ENCODE data around the gene ASB11.

ASB11 gene

GRCh38 chrX:15269618-15270521 is 45.6 kb downstream of the ASB11 start, which contains the start of gene ASB9:
ASB9 (minus strand) TSS chrX:15270083; CDS start chrX:15269874, 209 bp downstream.
- no peak within 1 kb of the TSS for H3K4me3 Mint-ChIP-seq
- H3K9me3 Mint-ChIP-seq, result peaks cover 23% of the 10 kb centered on the region
- H3K36me3 Mint-ChIP-seq (ENCODE audit: low read depth), result no peaks in the 10 kb centered on the region
- H3K27me3 Mint-ChIP-seq (ENCODE audit: low read depth, poor library complexity), result no peaks in the 10 kb centered on the region
- DNase-seq, result peak; percentile 19
- peak within 1 kb of the TSS; percentile 20 for H3K27ac Mint-ChIP-seq
- TF ChIP-seq CTCF (IDR thresholded peaks at IDR 0.05), result no peak
- H3K4me1 Mint-ChIP-seq, result peaks cover 10% of the 10 kb centered on the region

- H3K4me1 Mint-ChIP-seq, result peaks cover 10% of the 10 kb centered on the region
- H3K36me3 Mint-ChIP-seq (ENCODE audit: low read depth), result no peaks in the 10 kb centered on the region
- H3K4me3 Mint-ChIP-seq, result no peak overlapping the region
- no peak for TF ChIP-seq CTCF (IDR thresholded peaks at IDR 0.05)
- H3K27ac Mint-ChIP-seq, result no peak overlapping the region
- no peak for DNase-seq
- peaks cover 1% of the 10 kb centered on the region for H3K27me3 Mint-ChIP-seq (ENCODE audit: low read depth, poor library complexity)
- H3K9me3 Mint-ChIP-seq, result peaks cover 23% of the 10 kb centered on the region
Measured at GRCh38 chrX:15269120-15269519, 46.3 kb downstream of the ASB11 start.

GRCh38 chrX:15254852-15255251 is 60.6 kb downstream of the ASB11 start:
- no peak for DNase-seq
- Mint-ChIP-seq H3K9me3 (peaks cover 25% of the 10 kb centered on the region), H3K27me3 (ENCODE audit: low read depth, poor library complexity) (no peaks in the 10 kb centered on the region), H3K4me3 (no peak overlapping the region), H3K4me1 (no peaks in the 10 kb centered on the region), H3K36me3 (ENCODE audit: low read depth) (no peaks in the 10 kb centered on the region), H3K27ac (no peak overlapping the region)
- no peak for TF ChIP-seq CTCF (IDR thresholded peaks at IDR 0.05)

- no peak overlapping the region for H3K4me3 Mint-ChIP-seq
- peaks cover 17% of the 10 kb centered on the region for H3K9me3 Mint-ChIP-seq
- no peak for TF ChIP-seq CTCF (IDR thresholded peaks at IDR 0.05)
- H3K27ac Mint-ChIP-seq, result no peak overlapping the region
- no peaks in the 10 kb centered on the region for H3K4me1 Mint-ChIP-seq
- no peak for DNase-seq
- no peaks in the 10 kb centered on the region for H3K27me3 Mint-ChIP-seq (ENCODE audit: low read depth, poor library complexity)
- no peaks in the 10 kb centered on the region for H3K36me3 Mint-ChIP-seq (ENCODE audit: low read depth)
Measured at GRCh38 chrX:15245896-15246295, 69.5 kb downstream of the ASB11 start.

GRCh38 chrX:15244421-15244820 is 71.0 kb downstream of the ASB11 start:
- Mint-ChIP-seq H3K9me3 (peaks cover 16% of the 10 kb centered on the region), H3K4me3 (no peak overlapping the region), H3K27ac (no peak overlapping the region), H3K27me3 (ENCODE audit: low read depth, poor library complexity) (no peaks in the 10 kb centered on the region), H3K4me1 (no peaks in the 10 kb centered on the region), H3K36me3 (ENCODE audit: low read depth) (no peaks in the 10 kb centered on the region)
- no peak for DNase-seq
- TF ChIP-seq CTCF (IDR thresholded peaks at IDR 0.05), result no peak

All from nephron progenitor cell (in vitro differentiated cells).